Endothelial cell (in vitro differentiated cells): Measurements from ENCODE around the gene APOL2. TPM values are rescaled to one million over a fixed set of nuclear protein-coding genes. Genes with fewer than 3 reads are reported as not detected.
"Not testable (repeated sequence)": the region's sequence is repeated elsewhere in the genome, so short reads cannot be mapped to it uniquely, and the experiment has no call there.

Source experiments
- DNase-seq: peaks from one replicate; pipeline ENCODE4 v3.0.0; 2021; ENCODE audit warnings: low spot score
- H3K27ac Mint-ChIP-seq: one replicate; pipeline ENCODE4 v1.8.0; 2021; ENCODE audit warnings: mixed read lengths, inconsistent platforms; ENCODE audit not compliant: unreplicated experiment
- H3K27me3 Mint-ChIP-seq: one replicate; pipeline ENCODE4 v1.8.0; 2021; ENCODE audit warnings: mild to moderate bottlenecking, moderate library complexity, mixed read lengths, inconsistent platforms; ENCODE audit not compliant: unreplicated experiment
- H3K36me3 Mint-ChIP-seq: one replicate; pipeline ENCODE4 v1.8.0; 2021; ENCODE audit warnings: mild to moderate bottlenecking, low read depth, mixed read lengths, inconsistent platforms; ENCODE audit not compliant: unreplicated experiment
- H3K4me1 Mint-ChIP-seq: one replicate; pipeline ENCODE4 v1.8.0; 2021; ENCODE audit warnings: mild to moderate bottlenecking, mixed read lengths, inconsistent platforms; ENCODE audit not compliant: unreplicated experiment
- H3K4me3 Mint-ChIP-seq: one replicate; pipeline ENCODE4 v1.8.0; 2021; ENCODE audit warnings: mild to moderate bottlenecking, mixed read lengths, inconsistent platforms; ENCODE audit not compliant: unreplicated experiment
- H3K9me3 Mint-ChIP-seq: one replicate; pipeline ENCODE4 v1.8.0; 2021; ENCODE audit warnings: mixed read lengths, inconsistent platforms; ENCODE audit not compliant: unreplicated experiment
- CTCF ChIP-seq: fragments of 200-600 bp; sonication (generic); IDR thresholded peaks from one replicate; pipeline ENCODE4 v1.5.0; 2021; ENCODE audit warnings: antibody characterized with exemption; ENCODE audit not compliant: unreplicated experiment
- total RNA-seq: library from RNA; stranded (reverse); fragmentation: NEBNext Ultra II Directional; extraction: Animal tissue kit (Norgen Biotek cat#: 25700); gene quantifications from one replicate; pipeline ENCODE4 v1.2.1, GENCODE V29; 2021; ENCODE audit not compliant: unreplicated experiment

Gene APOL2
- total RNA-seq, 1 donor from 2014 or later: 55.3 TPM

- TF ChIP-seq CTCF: no peak
- Mint-ChIP-seq H3K4me1 (peaks cover 33% of the 10 kb centered on the region), H3K27ac (no peak overlapping the region), H3K27me3 (peaks cover 8% of the 10 kb centered on the region), H3K9me3 (no peaks in the 10 kb centered on the region), H3K4me3 (no peak overlapping the region), H3K36me3 (peaks cover 61% of the 10 kb centered on the region)
- no peak for DNase-seq
Measured at GRCh38 chr22:36232715-36233401, 6.5 kb downstream of the APOL2 start.

- not testable (repeated sequence) for H3K27ac Mint-ChIP-seq, H3K4me3 Mint-ChIP-seq, H3K9me3 Mint-ChIP-seq, H3K27me3 Mint-ChIP-seq, DNase-seq
- Mint-ChIP-seq H3K4me1 (peaks cover 21% of the 10 kb centered on the region), H3K36me3 (peaks cover 62% of the 10 kb centered on the region)
- peak; percentile 17 for TF ChIP-seq CTCF
Measured at GRCh38 chr22:36231051-36231450, 8.3 kb downstream of the APOL2 start.

GRCh38 chr22:36229649-36230048 is 9.7 kb downstream of the APOL2 start:
- H3K9me3 Mint-ChIP-seq, H3K27me3 Mint-ChIP-seq, H3K27ac Mint-ChIP-seq, H3K4me3 Mint-ChIP-seq, DNase-seq: not testable (repeated sequence)
- Mint-ChIP-seq H3K36me3 (peaks cover 54% of the 10 kb centered on the region), H3K4me1 (peaks cover 15% of the 10 kb centered on the region)

GRCh38 chr22:36228944-36229343 is 10.4 kb downstream of the APOL2 start:
- Mint-ChIP-seq H3K27me3 (peaks cover 8% of the 10 kb centered on the region), H3K9me3 (no peaks in the 10 kb centered on the region), H3K4me1 (peaks cover 9% of the 10 kb centered on the region), H3K27ac (no peak overlapping the region), H3K4me3 (no peak overlapping the region), H3K36me3 (peaks cover 52% of the 10 kb centered on the region)
- no peak for TF ChIP-seq CTCF
- DNase-seq: no peak

- not testable (repeated sequence) for H3K27me3 Mint-ChIP-seq, DNase-seq, H3K4me3 Mint-ChIP-seq, H3K9me3 Mint-ChIP-seq, H3K27ac Mint-ChIP-seq
- peaks cover 48% of the 10 kb centered on the region for H3K36me3 Mint-ChIP-seq
- peaks cover 10% of the 10 kb centered on the region for H3K4me1 Mint-ChIP-seq
Measured at GRCh38 chr22:36228369-36228768, 11.0 kb downstream of the APOL2 start.

- Mint-ChIP-seq H3K4me3 (no peak overlapping the region), H3K27ac (no peak overlapping the region), H3K4me1 (peaks cover 16% of the 10 kb centered on the region), H3K9me3 (no peaks in the 10 kb centered on the region), H3K36me3 (peaks cover 43% of the 10 kb centered on the region), H3K27me3 (peaks cover 8% of the 10 kb centered on the region)
- no peak for TF ChIP-seq CTCF
- DNase-seq: no peak
Measured at GRCh38 chr22:36227806-36228205, 11.5 kb downstream of the APOL2 start.
